ENCODE data around the gene ANKMY1.

DNA sequence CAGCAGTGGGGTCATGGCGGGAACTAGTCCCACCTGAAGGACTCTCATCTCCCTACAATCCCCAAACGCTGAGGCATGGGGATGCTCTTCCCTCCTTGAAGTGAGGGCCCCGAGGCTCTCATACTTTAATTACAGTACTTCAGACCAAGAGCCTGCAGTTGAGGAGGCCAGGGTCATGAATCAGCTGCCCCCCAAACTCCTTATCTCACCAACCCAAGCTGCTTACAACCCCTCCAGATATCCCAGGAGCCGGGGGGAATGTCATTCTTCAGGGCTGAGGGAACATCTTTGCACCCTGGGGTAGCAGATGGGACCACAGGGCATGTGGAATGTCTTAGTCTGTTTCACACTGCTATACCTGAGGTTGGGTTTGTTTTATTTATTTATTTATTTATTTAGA, 26.0 kb upstream of the ANKMY1 start:
- TF ChIP-seq, protein P1, sequence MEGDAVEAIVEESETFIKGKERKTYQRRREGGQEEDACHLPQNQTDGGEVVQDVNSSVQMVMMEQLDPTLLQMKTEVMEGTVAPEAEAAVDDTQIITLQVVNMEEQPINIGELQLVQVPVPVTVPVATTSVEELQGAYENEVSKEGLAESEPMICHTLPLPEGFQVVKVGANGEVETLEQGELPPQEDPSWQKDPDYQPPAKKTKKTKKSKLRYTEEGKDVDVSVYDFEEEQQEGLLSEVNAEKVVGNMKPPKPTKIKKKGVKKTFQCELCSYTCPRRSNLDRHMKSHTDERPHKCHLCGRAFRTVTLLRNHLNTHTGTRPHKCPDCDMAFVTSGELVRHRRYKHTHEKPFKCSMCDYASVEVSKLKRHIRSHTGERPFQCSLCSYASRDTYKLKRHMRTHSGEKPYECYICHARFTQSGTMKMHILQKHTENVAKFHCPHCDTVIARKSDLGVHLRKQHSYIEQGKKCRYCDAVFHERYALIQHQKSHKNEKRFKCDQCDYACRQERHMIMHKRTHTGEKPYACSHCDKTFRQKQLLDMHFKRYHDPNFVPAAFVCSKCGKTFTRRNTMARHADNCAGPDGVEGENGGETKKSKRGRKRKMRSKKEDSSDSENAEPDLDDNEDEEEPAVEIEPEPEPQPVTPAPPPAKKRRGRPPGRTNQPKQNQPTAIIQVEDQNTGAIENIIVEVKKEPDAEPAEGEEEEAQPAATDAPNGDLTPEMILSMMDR (IDR thresholded peaks at IDR 0.05) = no peak
- TF ChIP-seq, protein P2, sequence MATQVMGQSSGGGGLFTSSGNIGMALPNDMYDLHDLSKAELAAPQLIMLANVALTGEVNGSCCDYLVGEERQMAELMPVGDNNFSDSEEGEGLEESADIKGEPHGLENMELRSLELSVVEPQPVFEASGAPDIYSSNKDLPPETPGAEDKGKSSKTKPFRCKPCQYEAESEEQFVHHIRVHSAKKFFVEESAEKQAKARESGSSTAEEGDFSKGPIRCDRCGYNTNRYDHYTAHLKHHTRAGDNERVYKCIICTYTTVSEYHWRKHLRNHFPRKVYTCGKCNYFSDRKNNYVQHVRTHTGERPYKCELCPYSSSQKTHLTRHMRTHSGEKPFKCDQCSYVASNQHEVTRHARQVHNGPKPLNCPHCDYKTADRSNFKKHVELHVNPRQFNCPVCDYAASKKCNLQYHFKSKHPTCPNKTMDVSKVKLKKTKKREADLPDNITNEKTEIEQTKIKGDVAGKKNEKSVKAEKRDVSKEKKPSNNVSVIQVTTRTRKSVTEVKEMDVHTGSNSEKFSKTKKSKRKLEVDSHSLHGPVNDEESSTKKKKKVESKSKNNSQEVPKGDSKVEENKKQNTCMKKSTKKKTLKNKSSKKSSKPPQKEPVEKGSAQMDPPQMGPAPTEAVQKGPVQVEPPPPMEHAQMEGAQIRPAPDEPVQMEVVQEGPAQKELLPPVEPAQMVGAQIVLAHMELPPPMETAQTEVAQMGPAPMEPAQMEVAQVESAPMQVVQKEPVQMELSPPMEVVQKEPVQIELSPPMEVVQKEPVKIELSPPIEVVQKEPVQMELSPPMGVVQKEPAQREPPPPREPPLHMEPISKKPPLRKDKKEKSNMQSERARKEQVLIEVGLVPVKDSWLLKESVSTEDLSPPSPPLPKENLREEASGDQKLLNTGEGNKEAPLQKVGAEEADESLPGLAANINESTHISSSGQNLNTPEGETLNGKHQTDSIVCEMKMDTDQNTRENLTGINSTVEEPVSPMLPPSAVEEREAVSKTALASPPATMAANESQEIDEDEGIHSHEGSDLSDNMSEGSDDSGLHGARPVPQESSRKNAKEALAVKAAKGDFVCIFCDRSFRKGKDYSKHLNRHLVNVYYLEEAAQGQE (IDR thresholded peaks at IDR 0.05) = no peak
- TF ChIP-seq POLR2A (IDR thresholded peaks at IDR 0.05; ENCODE audit: low read length) = no peak
